Left lobe of liver (tissue), 1 donor: ENCODE measurements around the gene NLRP14. TPM values are rescaled to one million over a fixed set of nuclear protein-coding genes. Genes with fewer than 3 reads are reported as not detected.

ENCODE experiments used
- total RNA-seq: library from RNA; stranded (reverse); gene quantifications from one replicate; pipeline ENCODE4 v1.2.1, GENCODE V29; 2021
- donor health status: DM: no; HTN: yes; CAD: no.

The NLRP14 gene
- total RNA-seq, 1 donor from 2014 or later, result 0.10 TPM

Other genes with a start within 250 kb of the NLRP14 start
- gene OR2AG2, start 248.5 kb upstream of the NLRP14 start, total RNA-seq, result not detected
- gene OR2AG1, start 237.5 kb upstream of the NLRP14 start, total RNA-seq, result not detected
- not detected for gene OR6A2, start 220.8 kb upstream of the NLRP14 start, total RNA-seq
- not detected for gene OR10A5, start 174.8 kb upstream of the NLRP14 start, total RNA-seq
- not detected for gene OR10A2, start 157.4 kb upstream of the NLRP14 start, total RNA-seq
- not detected for gene OR10A4, start 143.9 kb upstream of the NLRP14 start, total RNA-seq
- not detected for gene OR2D2, start 128.0 kb upstream of the NLRP14 start, total RNA-seq
- gene OR2D3, start 99.5 kb upstream of the NLRP14 start, total RNA-seq, result not detected
- gene ZNF215, start 94.1 kb upstream of the NLRP14 start, total RNA-seq, result 0.10 TPM
- gene ZNF214, start 133 bp upstream of the NLRP14 start, total RNA-seq, result 1.8 TPM
- not detected for gene RBMXL2, start 68.5 kb downstream of the NLRP14 start, total RNA-seq
- gene SYT9, start 231.4 kb downstream of the NLRP14 start, total RNA-seq, result 11.3 TPM